OCI-LY7 (cell line): ENCODE data around the gene PSMG3. TPM values are rescaled to one million over a fixed set of nuclear protein-coding genes. Genes with fewer than 3 reads are reported as not detected.

Experiments used
- BruUV-seq: library from RNA; stranded (reverse); fragments of 400-500 nt; replicated peaks from 2 replicates; lab custom pipeline; 2021; lab: Mats Ljungman, UMichigan
- CTCF ChIA-PET: fragments of 300-600 bp; sonication (Branson Sonifier 250); formaldehyde crosslinking; loops from one replicate; lab custom pipeline; 2022; ENCODE audit warnings: antibody characterized with exemption; ENCODE audit not compliant: unreplicated experiment; lab: Charles Lee
- POLR2A ChIA-PET: fragments of 300-600 bp; sonication (Branson Sonifier 250); formaldehyde crosslinking; loops from one replicate; lab custom pipeline; 2022; ENCODE audit warnings: antibody characterized with exemption; lab: Charles Lee
- DNase-seq: peaks from one replicate; pipeline ENCODE4 v3.0.0-alpha.2; 2015; ENCODE audit warnings: low spot score
- H2AFZ ChIP-seq: fragments of 200-600 bp; sonication (generic), shearing (Covaris generic); 2 replicates; pipeline ENCODE4 v1.6.1; 2014; ENCODE audit warnings: mild to moderate bottlenecking, antibody characterized with exemption, low read length, moderate library complexity
- H3K27ac ChIP-seq: fragments of 200-600 bp; sonication (generic); 2 replicates; pipeline ENCODE4 v1.5.1; 2014; ENCODE audit warnings: mixed run types, low read depth, mild to moderate bottlenecking, moderate library complexity, low read length, inconsistent platforms; ENCODE audit not compliant: poor library complexity, severe bottlenecking
- H3K36me3 ChIP-seq: fragments of 200-600 bp; sonication (generic); 2 replicates; pipeline ENCODE4 v1.6.1; 2014; ENCODE audit warnings: mild to moderate bottlenecking, antibody characterized with exemption, low read length, moderate library complexity, mixed read lengths; ENCODE audit not compliant: insufficient read depth
- H3K4me1 ChIP-seq: fragments of 200-600 bp; sonication (generic); 2 replicates; pipeline ENCODE4 v1.5.1; 2014; ENCODE audit warnings: mild to moderate bottlenecking, low read length; ENCODE audit not compliant: insufficient read depth, poor library complexity, severe bottlenecking
- H3K4me2 ChIP-seq: fragments of 200-600 bp; sonication (generic); 2 replicates; pipeline ENCODE4 v1.6.1; 2014; ENCODE audit warnings: mild to moderate bottlenecking, low read length
- H3K4me3 ChIP-seq: fragments of 200-600 bp; sonication (generic); 2 replicates; pipeline ENCODE4 v1.5.1; 2014; ENCODE audit warnings: mild to moderate bottlenecking, low read depth, low read length; ENCODE audit not compliant: poor library complexity, severe bottlenecking
- H3K79me2 ChIP-seq: fragments of 200-600 bp; sonication (generic); 2 replicates; pipeline ENCODE4 v1.6.1; 2016; ENCODE audit warnings: low read depth, mild to moderate bottlenecking, low read length, moderate library complexity, mixed read lengths; ENCODE audit not compliant: insufficient read depth
- H3K9me2 ChIP-seq: fragments of 200-600 bp; sonication (generic); 2 replicates; pipeline ENCODE4 v1.6.1; 2016; ENCODE audit warnings: mild to moderate bottlenecking, low read length, mixed read lengths; ENCODE audit not compliant: insufficient read depth
- H3K9me3 ChIP-seq: fragments of 200-600 bp; sonication (generic); 2 replicates; pipeline ENCODE4 v1.6.1; 2014; ENCODE audit warnings: mild to moderate bottlenecking, mixed run types, low read length, mixed read lengths
- H4K20me1 ChIP-seq: fragments of 200-600 bp; sonication (generic); 2 replicates; pipeline ENCODE4 v1.6.1; 2014; ENCODE audit warnings: mild to moderate bottlenecking, antibody characterized with exemption, low read length, moderate library complexity, mixed read lengths; ENCODE audit not compliant: insufficient read depth
- EZH2phosphoT487 ChIP-seq: fragments of 200-600 bp; sonication (generic); IDR thresholded peaks from 2 replicates; pipeline ENCODE4 v1.6.1; 2018; ENCODE audit warnings: low read depth, borderline replicate concordance, mild to moderate bottlenecking, mixed run types, antibody characterized with exemption, low read length, moderate library complexity, mixed read lengths
- intact Hi-C: fragments of 100-400 bp; cut with micrococcal nuclease; formaldehyde crosslinking; loops from one replicate; pipeline ENCODE4 v1.10.0; 2022; ENCODE audit not compliant: unreplicated experiment
- total RNA-seq, 2 experiments: library from RNA; depleted of rRNA in 1 of 2; stranded (reverse); fragments of >200 nt in 1 of 2; shearing (Covaris generic) in 1 of 2; gene quantifications; 2 replicates each; pipeline ENCODE4 v1.2.3, GENCODE V29; 2014 to 2022
- TF ChIP-seq, protein P1 (sequence below): fragments of 200-600 bp; sonication (generic); conservative IDR thresholded peaks from 2 replicates; pipeline ENCODE4 v1.5.1; 2014; ENCODE audit warnings: mild to moderate bottlenecking, antibody characterized with exemption, low read length, moderate library complexity, mixed read lengths

PSMG3 gene
- total RNA-seq, 2 experiments from 2014 or later: 63.7 to 129 TPM

DNA sequence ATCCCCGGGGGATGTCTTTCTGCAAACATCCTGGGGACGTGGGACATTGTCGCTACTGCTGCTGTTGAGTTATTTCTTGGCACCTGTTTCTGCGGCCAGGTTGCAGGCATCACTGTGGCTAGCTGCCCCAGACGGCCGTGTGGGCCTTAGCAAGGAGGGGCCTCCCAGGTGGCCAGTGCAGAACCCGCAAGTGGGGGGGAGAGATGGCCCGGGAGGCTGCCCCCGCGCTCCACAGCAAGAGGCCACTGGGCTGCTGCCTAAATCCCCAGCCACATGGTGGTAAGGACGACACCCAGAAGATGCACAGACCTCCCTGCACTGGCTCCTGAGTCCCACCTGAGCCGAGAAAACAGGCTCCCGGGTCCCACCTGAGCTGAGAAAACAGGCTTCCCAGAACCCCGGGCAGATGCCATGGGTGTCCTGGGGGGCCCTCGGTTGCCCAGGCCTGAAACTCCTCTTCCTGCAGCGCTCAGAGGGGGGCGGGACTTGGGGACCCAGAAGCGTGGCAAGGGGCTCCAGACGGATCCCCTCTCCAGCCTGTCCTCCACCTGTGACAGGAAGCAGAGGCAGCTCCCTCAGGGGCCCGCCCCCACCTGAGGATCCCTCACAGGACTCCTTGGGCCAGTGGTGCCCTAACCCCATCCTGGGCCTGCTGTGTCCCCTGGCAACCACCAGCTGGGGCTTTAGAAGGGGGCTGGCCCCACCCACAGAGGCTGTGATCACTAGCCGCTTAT is 40.3 kb downstream of the PSMG3 start:
- no peaks in the 10 kb centered on the region for H3K9me3 ChIP-seq
- H3K36me3 ChIP-seq: no peaks in the 10 kb centered on the region
- H2AFZ ChIP-seq: peak overlapping the region; percentile 52; the same call in 1 of the 2 replicates
- peaks cover 37% of the 10 kb centered on the region for H3K79me2 ChIP-seq
- ChIA-PET POLR2A (no interaction called here), CTCF (no interaction called here)
- H4K20me1 ChIP-seq: peaks cover 9% of the 10 kb centered on the region; the same call in 1 of the 2 replicates
- no peaks in the 10 kb centered on the region for H3K9me2 ChIP-seq
- H3K4me2 ChIP-seq: peak overlapping the region; percentile 68
- intact Hi-C loops: loop anchor here (2.0 kb wide), 1 partner anchor 25 kb away; the partner anchor contains the start of gene INTS1
- TF ChIP-seq, protein P1, sequence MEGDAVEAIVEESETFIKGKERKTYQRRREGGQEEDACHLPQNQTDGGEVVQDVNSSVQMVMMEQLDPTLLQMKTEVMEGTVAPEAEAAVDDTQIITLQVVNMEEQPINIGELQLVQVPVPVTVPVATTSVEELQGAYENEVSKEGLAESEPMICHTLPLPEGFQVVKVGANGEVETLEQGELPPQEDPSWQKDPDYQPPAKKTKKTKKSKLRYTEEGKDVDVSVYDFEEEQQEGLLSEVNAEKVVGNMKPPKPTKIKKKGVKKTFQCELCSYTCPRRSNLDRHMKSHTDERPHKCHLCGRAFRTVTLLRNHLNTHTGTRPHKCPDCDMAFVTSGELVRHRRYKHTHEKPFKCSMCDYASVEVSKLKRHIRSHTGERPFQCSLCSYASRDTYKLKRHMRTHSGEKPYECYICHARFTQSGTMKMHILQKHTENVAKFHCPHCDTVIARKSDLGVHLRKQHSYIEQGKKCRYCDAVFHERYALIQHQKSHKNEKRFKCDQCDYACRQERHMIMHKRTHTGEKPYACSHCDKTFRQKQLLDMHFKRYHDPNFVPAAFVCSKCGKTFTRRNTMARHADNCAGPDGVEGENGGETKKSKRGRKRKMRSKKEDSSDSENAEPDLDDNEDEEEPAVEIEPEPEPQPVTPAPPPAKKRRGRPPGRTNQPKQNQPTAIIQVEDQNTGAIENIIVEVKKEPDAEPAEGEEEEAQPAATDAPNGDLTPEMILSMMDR: no peak
- TF ChIP-seq EZH2phosphoT487: no peak
- no TSS peak for BruUV-seq
- H3K4me1 ChIP-seq: peaks cover 42% of the 10 kb centered on the region
- H3K27ac ChIP-seq: no peak overlapping the region
- H3K4me3 ChIP-seq: peak overlapping the region; percentile 82
- DNase-seq: peak; percentile 26

DNA sequence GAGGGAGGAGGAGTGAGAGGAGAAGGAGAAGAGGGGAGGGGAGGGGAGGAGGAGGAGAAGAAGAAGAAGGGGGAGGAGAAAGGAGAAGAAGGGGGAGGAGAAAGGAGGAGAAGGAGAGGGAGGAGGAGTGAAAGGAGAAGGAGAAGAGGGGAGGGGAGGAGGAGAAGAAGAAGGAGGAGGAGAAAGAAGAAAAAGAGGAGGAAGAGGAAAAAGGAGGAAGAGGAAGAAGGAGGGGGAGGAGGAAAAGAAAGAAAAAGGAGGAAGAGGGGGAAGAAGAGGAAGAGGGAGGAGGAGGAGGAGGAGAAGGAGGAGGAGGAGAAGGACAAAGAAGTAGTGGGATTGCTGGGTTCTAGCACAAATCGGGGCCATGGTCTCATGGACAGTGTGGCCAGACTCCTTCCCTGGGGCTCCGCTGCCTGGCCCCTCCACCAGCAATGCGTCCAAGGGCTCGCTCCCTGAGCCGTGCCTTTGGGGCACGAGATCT is 43.5 kb downstream of the PSMG3 start:
- Histone ChIP-seq H3K9me2 (no peaks in the 10 kb centered on the region), H3K4me1 (peaks cover 22% of the 10 kb centered on the region), H3K79me2 (peaks cover 5% of the 10 kb centered on the region; the same call in 1 of the 2 replicates), H3K27ac (no peak overlapping the region), H3K36me3 (no peaks in the 10 kb centered on the region), H3K4me3 (no peak overlapping the region), H2AFZ (no peak overlapping the region), H3K9me3 (no peaks in the 10 kb centered on the region), H4K20me1 (no peaks in the 10 kb centered on the region), H3K4me2 (no peak overlapping the region)
- ChIA-PET CTCF (no interaction called here), POLR2A (no interaction called here)
- intact Hi-C loops: no loop called here
- TF ChIP-seq, protein P1: no peak
- TF ChIP-seq EZH2phosphoT487: no peak
- DNase-seq: no peak
- BruUV-seq: no TSS peak
